Tibial nerve (tissue), 4 donors: ENCODE data around the gene AFAP1L2. TPM values are rescaled to one million over a fixed set of nuclear protein-coding genes. Genes with fewer than 3 reads are reported as not detected.

Experiments
- DNase-seq, 2 donors: peaks; one replicate each; pipeline ENCODE4 v3.0.0-alpha.2; 2019; ENCODE audit warnings: low spot score in 2 of 2
- H3K27ac ChIP-seq, 4 donors: fragments of 200-600 bp; sonication (generic) in 3 of 4; one replicate each; pipeline ENCODE4 v1.5.1; 2017 to 2019; ENCODE audit warnings: mild to moderate bottlenecking in 1 of 4
- H3K27me3 ChIP-seq, 2 donors: fragments of 200-600 bp; sonication (generic) in 1 of 2; one replicate each; pipeline versions ENCODE4 v1.5.1 to v1.6.0; 2017 to 2019
- H3K36me3 ChIP-seq, 3 donors: fragments of 200-600 bp; sonication (generic); one replicate each; pipeline ENCODE4 v1.5.1; 2018 to 2019
- H3K4me1 ChIP-seq, 4 donors: fragments of 200-600 bp; sonication (generic) in 3 of 4; one replicate each; pipeline ENCODE4 v1.5.1; 2017 to 2019
- H3K4me3 ChIP-seq, 4 donors: fragments of 200-600 bp; sonication (generic) in 3 of 4; one replicate each; pipeline ENCODE4 v1.5.1; 2017 to 2019; ENCODE audit warnings: mild to moderate bottlenecking in 1 of 4, moderate library complexity in 1 of 4
- H3K9me3 ChIP-seq, 4 donors: fragments of 200-600 bp; sonication (generic) in 3 of 4; one replicate each; pipeline ENCODE4 v1.5.1; 2017 to 2019
- EP300 ChIP-seq, 2 donors: sonication (generic); formaldehyde crosslinking; IDR thresholded peaks; one replicate each; pipeline ENCODE4 v1.6.1; 2017; ENCODE audit warnings: antibody characterized with exemption in 2 of 2, mild to moderate bottlenecking in 1 of 2
- POLR2A ChIP-seq, 2 donors: fragments of 450-650 bp; IDR thresholded peaks; one replicate each; pipeline ENCODE4 v1.6.1; 2017; ENCODE audit warnings: antibody characterized with exemption in 2 of 2, mild to moderate bottlenecking in 2 of 2, moderate library complexity in 2 of 2
- WGBS, 2 donors: methylation state at CpG; one replicate each; pipeline ENCODE4 v1.1.5; 2018; 5-methylcytosine and 5-hydroxymethylcytosine counted together
- total RNA-seq, 4 donors: library from RNA; depleted of rRNA; stranded (reverse); fragments of >200 nt; gene quantifications; one replicate each; pipeline ENCODE4 v1.1.0, GENCODE V29; 2016
- TF ChIP-seq, protein P1 (sequence below), 5 experiments: fragments of 200-600 bp in 3 of 5; fragments of 450-650 bp in 2 of 5; sonication (generic) in 3 of 5; IDR thresholded peaks; one replicate each; pipeline ENCODE4 v1.5.1; 2016 to 2019; ENCODE audit warnings: antibody characterized with exemption in 5 of 5, mild to moderate bottlenecking in 3 of 5, moderate library complexity in 2 of 5

The AFAP1L2 gene
- total RNA-seq, 4 donors from 2014 or later: 96.3 to 176 (median 127) TPM

DNA sequence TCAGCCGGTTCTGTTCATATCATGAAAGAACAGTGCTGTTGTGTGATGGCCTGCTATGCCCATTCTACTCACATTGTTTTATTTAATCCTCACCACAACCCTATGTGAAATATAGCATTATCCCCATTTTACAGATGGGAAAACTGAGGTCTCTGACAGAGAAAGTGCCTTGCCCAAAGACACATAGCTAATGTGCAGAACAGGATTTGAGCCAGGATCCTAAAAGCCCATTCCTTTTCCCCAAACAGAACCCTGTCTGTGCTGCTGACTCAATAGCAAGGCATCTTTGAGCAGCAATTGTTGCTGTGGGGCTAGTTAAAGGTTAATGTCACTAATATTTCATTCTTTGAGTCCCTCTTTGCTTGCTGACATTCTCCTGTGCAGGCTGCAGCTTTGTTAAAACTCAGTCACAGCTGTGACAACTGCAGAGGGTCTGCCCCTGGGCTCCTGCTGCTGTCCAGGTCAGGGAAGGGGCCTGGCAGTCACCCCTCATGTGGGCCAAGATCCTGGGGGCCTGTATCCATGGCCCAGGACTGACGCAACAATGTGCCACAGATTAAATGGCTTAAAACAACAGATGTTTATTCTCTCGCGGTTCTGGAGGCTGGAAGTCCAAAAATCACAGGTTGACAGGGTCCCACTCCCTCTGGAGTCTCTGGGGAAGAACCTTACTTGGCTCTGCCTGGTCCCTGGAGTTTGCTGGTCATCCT, 40.4 kb downstream of the AFAP1L2 start:
- H3K36me3 ChIP-seq: peaks cover 0 to 11% (median 0%) of the 10 kb centered on the region in 3 donors
- no peaks in the 10 kb centered on the region for H3K9me3 ChIP-seq
- no peaks in the 10 kb centered on the region for H3K27me3 ChIP-seq
- DNase-seq: no peak
- TF ChIP-seq, protein P1, sequence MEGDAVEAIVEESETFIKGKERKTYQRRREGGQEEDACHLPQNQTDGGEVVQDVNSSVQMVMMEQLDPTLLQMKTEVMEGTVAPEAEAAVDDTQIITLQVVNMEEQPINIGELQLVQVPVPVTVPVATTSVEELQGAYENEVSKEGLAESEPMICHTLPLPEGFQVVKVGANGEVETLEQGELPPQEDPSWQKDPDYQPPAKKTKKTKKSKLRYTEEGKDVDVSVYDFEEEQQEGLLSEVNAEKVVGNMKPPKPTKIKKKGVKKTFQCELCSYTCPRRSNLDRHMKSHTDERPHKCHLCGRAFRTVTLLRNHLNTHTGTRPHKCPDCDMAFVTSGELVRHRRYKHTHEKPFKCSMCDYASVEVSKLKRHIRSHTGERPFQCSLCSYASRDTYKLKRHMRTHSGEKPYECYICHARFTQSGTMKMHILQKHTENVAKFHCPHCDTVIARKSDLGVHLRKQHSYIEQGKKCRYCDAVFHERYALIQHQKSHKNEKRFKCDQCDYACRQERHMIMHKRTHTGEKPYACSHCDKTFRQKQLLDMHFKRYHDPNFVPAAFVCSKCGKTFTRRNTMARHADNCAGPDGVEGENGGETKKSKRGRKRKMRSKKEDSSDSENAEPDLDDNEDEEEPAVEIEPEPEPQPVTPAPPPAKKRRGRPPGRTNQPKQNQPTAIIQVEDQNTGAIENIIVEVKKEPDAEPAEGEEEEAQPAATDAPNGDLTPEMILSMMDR (IDR thresholded peaks at IDR 0.05): no peak
- TF ChIP-seq POLR2A (IDR thresholded peaks at IDR 0.05) (no peak), EP300 (IDR thresholded peaks at IDR 0.05) (no peak)
- peak overlapping the region in 2 of 4 donors; percentile 74 to 82 for H3K27ac ChIP-seq
- H3K4me3 ChIP-seq: no peak overlapping the region
- peaks cover 0 to 51% (median 19%) of the 10 kb centered on the region in 4 donors for H3K4me1 ChIP-seq
- 55 to 65% methylated on average over 4 of the region's 4 CpGs for WGBS, 2 donors

DNA sequence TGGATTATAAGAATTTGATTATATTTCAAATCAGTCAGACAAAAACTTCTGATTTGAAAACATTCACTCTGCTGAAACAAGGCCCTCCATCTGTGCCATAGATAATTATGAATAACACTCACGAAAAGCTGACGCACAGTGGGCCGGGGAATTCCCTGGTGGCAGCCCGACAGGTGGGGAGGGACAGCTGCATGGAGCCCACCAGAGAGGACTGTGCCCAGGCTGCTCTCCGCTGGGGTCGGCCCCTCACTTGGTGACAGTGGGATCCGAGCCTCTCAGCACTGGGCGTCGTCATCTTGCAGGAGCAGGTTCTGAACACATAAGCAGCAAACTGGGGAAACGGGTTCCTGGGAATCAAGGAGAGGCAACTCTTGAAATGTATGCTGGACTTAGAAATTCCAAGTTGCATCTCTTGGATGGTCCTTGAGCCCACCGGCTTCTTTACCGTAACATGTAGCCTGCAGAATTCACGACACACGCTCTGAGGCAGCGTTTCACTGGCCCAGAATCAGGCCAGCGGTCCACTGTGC, 41.4 kb downstream of the AFAP1L2 start:
- no peaks in the 10 kb centered on the region for H3K27me3 ChIP-seq
- peaks cover 0 to 55% (median 14%) of the 10 kb centered on the region in 4 donors for H3K4me1 ChIP-seq
- TF ChIP-seq EP300 (IDR thresholded peaks at IDR 0.05): no peak
- TF ChIP-seq, protein P1 (IDR thresholded peaks at IDR 0.05): no peak
- TF ChIP-seq POLR2A (IDR thresholded peaks at IDR 0.05): no peak
- H3K27ac ChIP-seq: peak overlapping the region in 2 of 4 donors; percentile 60 to 67
- H3K4me3 ChIP-seq: no peak overlapping the region
- H3K9me3 ChIP-seq: no peaks in the 10 kb centered on the region
- H3K36me3 ChIP-seq: peaks cover 0 to 11% (median 0%) of the 10 kb centered on the region in 3 donors
- DNase-seq: no peak
- WGBS, 2 donors: 74 to 77% methylated on average over 15 to 16 of the region's 16 CpGs

DNA sequence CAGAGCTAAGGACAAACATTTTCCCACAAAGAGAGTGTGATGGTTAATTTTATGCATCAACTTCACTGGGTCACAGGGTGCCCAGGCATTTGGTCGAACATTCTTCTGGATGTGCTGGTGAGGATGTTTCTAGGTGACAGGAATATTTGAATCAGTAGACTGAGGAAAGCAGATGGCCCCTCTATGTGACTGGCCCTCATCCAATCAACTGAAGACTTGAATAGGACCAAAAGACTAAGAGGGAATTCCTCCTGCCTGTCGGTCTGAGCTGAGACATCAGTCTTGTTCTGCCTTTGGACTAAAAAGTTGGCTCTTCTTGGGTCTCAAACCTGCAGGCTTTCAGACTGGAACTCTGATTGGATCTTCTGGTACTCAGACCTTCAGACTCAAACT, 44.4 kb downstream of the AFAP1L2 start:
- DNase-seq: no peak
- peaks cover 0 to 10% (median 0%) of the 10 kb centered on the region in 3 donors for H3K36me3 ChIP-seq
- H3K4me1 ChIP-seq: peaks cover 0 to 65% (median 20%) of the 10 kb centered on the region in 4 donors
- WGBS, 2 donors: 60 to 74% methylated on average over 2 of the region's 2 CpGs
- H3K9me3 ChIP-seq: no peaks in the 10 kb centered on the region
- H3K27me3 ChIP-seq: no peaks in the 10 kb centered on the region
- H3K27ac ChIP-seq: peak overlapping the region in 2 of 4 donors; percentile 47 to 60
- TF ChIP-seq, protein P1 (IDR thresholded peaks at IDR 0.05): no peak
- no peak for TF ChIP-seq EP300 (IDR thresholded peaks at IDR 0.05)
- no peak for TF ChIP-seq POLR2A (IDR thresholded peaks at IDR 0.05)
- H3K4me3 ChIP-seq: no peak overlapping the region

DNA sequence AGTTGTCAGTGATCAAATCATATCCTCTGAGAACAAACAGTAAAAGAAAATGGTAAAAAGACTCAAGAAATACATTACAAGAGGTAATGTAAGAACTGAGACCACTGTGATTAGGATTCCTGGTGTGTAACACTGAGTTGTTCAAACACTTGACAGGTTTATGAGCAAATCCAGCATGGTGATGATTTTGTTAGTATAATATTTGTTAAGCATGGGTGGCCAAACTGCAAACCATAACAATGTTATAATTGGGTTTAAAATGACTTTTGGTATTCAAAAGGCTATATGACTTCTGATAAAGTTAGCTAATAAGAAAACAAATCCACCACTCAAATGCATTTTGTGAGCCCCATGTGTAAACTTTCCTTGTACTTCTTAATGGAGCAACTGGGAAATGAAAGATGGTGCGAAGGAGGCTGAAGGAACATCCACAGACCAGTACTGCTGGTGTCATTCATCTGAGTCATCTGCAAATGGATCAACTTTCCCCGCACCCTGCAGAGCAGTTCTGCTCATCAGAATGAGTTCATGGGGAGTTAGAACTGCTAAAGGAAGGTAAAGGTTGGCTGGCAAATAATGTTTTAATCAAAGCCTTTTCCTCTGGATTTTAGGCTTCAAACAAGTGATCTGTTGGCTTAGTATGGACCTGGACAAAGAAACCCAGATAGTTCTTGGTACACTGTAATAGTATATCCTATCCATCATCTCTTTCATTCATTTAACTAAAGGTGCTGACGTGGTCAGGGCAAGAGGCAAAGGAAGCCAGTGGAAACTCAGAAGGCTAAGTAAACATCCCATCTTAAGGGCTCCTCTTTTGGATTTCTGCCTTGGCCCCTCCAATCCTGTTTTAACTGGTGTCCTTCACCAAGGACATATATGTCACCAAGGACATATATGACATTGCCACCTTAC, 45.0 kb downstream of the AFAP1L2 start:
- Histone ChIP-seq H3K27me3 (no peaks in the 10 kb centered on the region), H3K36me3 (peaks cover 0 to 5% (median 0%) of the 10 kb centered on the region in 3 donors), H3K4me3 (no peak overlapping the region), H3K4me1 (peaks cover 0 to 72% (median 23%) of the 10 kb centered on the region in 4 donors), H3K9me3 (no peaks in the 10 kb centered on the region), H3K27ac (peak overlapping the region in 2 of 4 donors; percentile 47 to 88)
- TF ChIP-seq, protein P1 (IDR thresholded peaks at IDR 0.05): no peak
- TF ChIP-seq POLR2A (IDR thresholded peaks at IDR 0.05) (no peak), EP300 (IDR thresholded peaks at IDR 0.05) (no peak)
- no peak for DNase-seq
- WGBS, 2 donors: 82 to 84% methylated on average over 3 of the region's 3 CpGs
